Fibroblast of lung (primary cell): Measurements from ENCODE around the gene SP6. TPM values are rescaled to one million over a fixed set of nuclear protein-coding genes. Genes with fewer than 3 reads are reported as not detected.

Source experiments
- DNase-seq, 2 donors: peaks; one replicate each; pipeline versions ENCODE4 v3.0.0 to v3.0.0-alpha.2; 2010; ENCODE audit warnings: low read depth in 2 of 2
- H2AFZ ChIP-seq: 2 replicates; pipeline ENCODE4 v1.5.1; 2012; ENCODE audit warnings: low read length, control low read depth, inconsistent platforms
- H3K27ac ChIP-seq: 2 replicates; pipeline ENCODE4 v1.5.1; 2011; ENCODE audit warnings: low read length, control low read depth; ENCODE audit not compliant: insufficient read depth
- H3K27me3 ChIP-seq: 2 replicates; pipeline ENCODE4 v1.5.1; 2011; ENCODE audit warnings: mild to moderate bottlenecking, low read length; ENCODE audit not compliant: control insufficient read depth, insufficient read depth
- H3K36me3 ChIP-seq: 2 replicates; pipeline ENCODE4 v1.5.1; 2011; ENCODE audit warnings: low read length; ENCODE audit not compliant: control insufficient read depth, insufficient read depth
- H3K4me1 ChIP-seq: 2 replicates; pipeline ENCODE4 v1.5.1; 2011; ENCODE audit warnings: low read length; ENCODE audit not compliant: control insufficient read depth, insufficient read depth; ENCODE audit errors: extremely low read depth
- H3K4me2 ChIP-seq: 2 replicates; pipeline ENCODE4 v1.5.1; 2011; ENCODE audit warnings: low read length, control low read depth; ENCODE audit not compliant: insufficient read depth; ENCODE audit errors: extremely low read depth
- H3K4me3 ChIP-seq, 4 experiments: fragments of 200-600 bp in 1 of 4; sonication (generic) in 1 of 4; replicated peaks in 1 of 4; 2 replicates each; pipeline ENCODE4 v1.5.1; 2011 to 2016; ENCODE audit warnings: low read length in 4 of 4, low read depth in 3 of 4, mild to moderate bottlenecking in 3 of 4, control low read depth in 2 of 4, inconsistent platforms in 1 of 4, mixed read lengths in 1 of 4; ENCODE audit not compliant: insufficient read depth in 1 of 4; ENCODE audit errors: control extremely low read depth in 1 of 4
- H3K79me2 ChIP-seq: 2 replicates; pipeline ENCODE4 v1.5.1; 2012; ENCODE audit warnings: mild to moderate bottlenecking, low read length, inconsistent platforms; ENCODE audit not compliant: control insufficient read depth, insufficient read depth
- H3K9ac ChIP-seq: 2 replicates; pipeline ENCODE4 v1.5.1; 2011; ENCODE audit warnings: mild to moderate bottlenecking, low read length, control low read depth; ENCODE audit not compliant: insufficient read depth
- H3K9me3 ChIP-seq: 2 replicates; pipeline ENCODE4 v1.5.1; 2012; ENCODE audit warnings: low read depth, low read length; ENCODE audit not compliant: control insufficient read depth, insufficient read depth
- H4K20me1 ChIP-seq: 2 replicates; pipeline ENCODE4 v1.5.1; 2011; ENCODE audit warnings: low read length; ENCODE audit not compliant: control insufficient read depth, insufficient read depth; ENCODE audit errors: extremely low read depth
- CTCF ChIP-seq, 2 donors: IDR thresholded peaks in 1 of 2; conservative IDR thresholded peaks in 1 of 2; 1 replicate in 1 of 2; 2 replicates in 1 of 2; pipeline ENCODE4 v1.5.1; 2011 to 2012; ENCODE audit warnings: low read length in 2 of 2, control low read depth in 1 of 2, inconsistent platforms in 1 of 2, low read depth in 1 of 2, mild to moderate bottlenecking in 1 of 2
- EZH2 ChIP-seq: IDR thresholded peaks from 2 replicates; pipeline ENCODE4 v1.5.1; 2012; ENCODE audit warnings: low read length, control low read depth, mild to moderate bottlenecking; ENCODE audit errors: missing control alignments
- polyA plus RNA-seq, 2 donors: library from polyadenylated mRNA; depleted of rRNA in 1 of 2; stranded (reverse) in 1 of 2; unstranded in 1 of 2; fragments of >200 nt; gene quantifications; 2 replicates each; pipeline ENCODE4 v1.2.1, GENCODE V29; 2011 to 2012; ENCODE audit warnings: missing spikeins in 1 of 2
- total RNA-seq: library from RNA; depleted of rRNA; stranded (reverse); fragments of >200 nt; gene quantifications from 2 replicates; pipeline ENCODE4 v1.2.1, GENCODE V29; 2014

SP6 gene
- total and polyA plus RNA-seq, 2 donors (not counting 1 experiment from before 2014, with no cell fraction given), result under 0.01 to 0.07 TPM

GRCh38 chr17:47830396-47831002 lies 20.5 kb downstream of the SP6 start:
- H4K20me1 ChIP-seq, result no peaks in the 10 kb centered on the region

GRCh38 chr17:47829870-47830269 lies 21.1 kb downstream of the SP6 start:
- Histone ChIP-seq H3K36me3 (peaks cover 9% of the 10 kb centered on the region), H3K9me3 (no peaks in the 10 kb centered on the region), H4K20me1 (no peaks in the 10 kb centered on the region), H3K4me3 (no peak overlapping the region), H3K9ac (no peak overlapping the region), H3K27me3 (no peaks in the 10 kb centered on the region), H3K27ac (no peak overlapping the region), H3K4me2 (peak overlapping the region; percentile 7), H3K4me1 (peaks cover 10% of the 10 kb centered on the region), H3K79me2 (peaks cover 18% of the 10 kb centered on the region), H2AFZ (no peak overlapping the region)
- no peak for DNase-seq
- TF ChIP-seq CTCF (conservative IDR thresholded peaks at IDR 0.05 in 1 of 2, IDR thresholded peaks at IDR 0.05 in 1 of 2; ENCODE audit: low read depth in 1 of 2, low read length in 2 of 2), result no peak
- TF ChIP-seq EZH2, result no peak

More at GRCh38 chr17:47830396-47831002, 20.5 kb downstream of the SP6 start:
- H3K4me3 ChIP-seq, result peak overlapping the region; percentile 82 to 99 (median 97)
- no peaks in the 10 kb centered on the region for H3K9me3 ChIP-seq
- DNase-seq, result no peak
- no peaks in the 10 kb centered on the region for H3K27me3 ChIP-seq
- H3K4me2 ChIP-seq, result peak overlapping the region; percentile 92
- no peak overlapping the region for H2AFZ ChIP-seq
- peaks cover 10% of the 10 kb centered on the region for H3K4me1 ChIP-seq
- H3K27ac ChIP-seq, result peak overlapping the region; percentile 92
- H3K79me2 ChIP-seq, result peaks cover 18% of the 10 kb centered on the region
- H3K36me3 ChIP-seq, result peaks cover 9% of the 10 kb centered on the region
- H3K9ac ChIP-seq, result peak overlapping the region; percentile 91
- TF ChIP-seq CTCF (conservative IDR thresholded peaks at IDR 0.05 in 1 of 2, IDR thresholded peaks at IDR 0.05 in 1 of 2; ENCODE audit: low read depth in 1 of 2, low read length in 2 of 2), result no peak
- TF ChIP-seq EZH2, result no peak

- Histone ChIP-seq H3K27me3 (no peaks in the 10 kb centered on the region), H2AFZ (no peak overlapping the region), H3K4me1 (peaks cover 6% of the 10 kb centered on the region), H3K4me2 (no peak overlapping the region), H3K9me3 (no peaks in the 10 kb centered on the region), H3K36me3 (peaks cover 19% of the 10 kb centered on the region), H3K4me3 (no peak overlapping the region), H3K9ac (no peak overlapping the region), H4K20me1 (no peaks in the 10 kb centered on the region), H3K79me2 (no peaks in the 10 kb centered on the region), H3K27ac (no peak overlapping the region)
- TF ChIP-seq CTCF (conservative IDR thresholded peaks at IDR 0.05 in 1 of 2, IDR thresholded peaks at IDR 0.05 in 1 of 2; ENCODE audit: low read depth in 1 of 2, low read length in 2 of 2) (no peak), EZH2 (no peak)
- no peak for DNase-seq
Observed at GRCh38 chr17:47823519-47823918, 27.4 kb downstream of the SP6 start.
